Hippocampal formation (tissue), 2 donors: ENCODE data around the gene TRIM6.
"Not testable (repeated sequence)": the region's sequence is repeated elsewhere in the genome, so short reads cannot be mapped to it uniquely, and the experiment has no call there.

Experiments
- DNase-seq, 2 donors: peaks; one replicate each; lab custom pipeline; 2025; lab: John Stamatoyannopoulos, UW

The TRIM6 gene, protein sequence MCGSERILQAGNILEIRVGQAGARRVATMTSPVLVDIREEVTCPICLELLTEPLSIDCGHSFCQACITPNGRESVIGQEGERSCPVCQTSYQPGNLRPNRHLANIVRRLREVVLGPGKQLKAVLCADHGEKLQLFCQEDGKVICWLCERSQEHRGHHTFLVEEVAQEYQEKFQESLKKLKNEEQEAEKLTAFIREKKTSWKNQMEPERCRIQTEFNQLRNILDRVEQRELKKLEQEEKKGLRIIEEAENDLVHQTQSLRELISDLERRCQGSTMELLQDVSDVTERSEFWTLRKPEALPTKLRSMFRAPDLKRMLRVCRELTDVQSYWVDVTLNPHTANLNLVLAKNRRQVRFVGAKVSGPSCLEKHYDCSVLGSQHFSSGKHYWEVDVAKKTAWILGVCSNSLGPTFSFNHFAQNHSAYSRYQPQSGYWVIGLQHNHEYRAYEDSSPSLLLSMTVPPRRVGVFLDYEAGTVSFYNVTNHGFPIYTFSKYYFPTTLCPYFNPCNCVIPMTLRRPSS

DNA sequence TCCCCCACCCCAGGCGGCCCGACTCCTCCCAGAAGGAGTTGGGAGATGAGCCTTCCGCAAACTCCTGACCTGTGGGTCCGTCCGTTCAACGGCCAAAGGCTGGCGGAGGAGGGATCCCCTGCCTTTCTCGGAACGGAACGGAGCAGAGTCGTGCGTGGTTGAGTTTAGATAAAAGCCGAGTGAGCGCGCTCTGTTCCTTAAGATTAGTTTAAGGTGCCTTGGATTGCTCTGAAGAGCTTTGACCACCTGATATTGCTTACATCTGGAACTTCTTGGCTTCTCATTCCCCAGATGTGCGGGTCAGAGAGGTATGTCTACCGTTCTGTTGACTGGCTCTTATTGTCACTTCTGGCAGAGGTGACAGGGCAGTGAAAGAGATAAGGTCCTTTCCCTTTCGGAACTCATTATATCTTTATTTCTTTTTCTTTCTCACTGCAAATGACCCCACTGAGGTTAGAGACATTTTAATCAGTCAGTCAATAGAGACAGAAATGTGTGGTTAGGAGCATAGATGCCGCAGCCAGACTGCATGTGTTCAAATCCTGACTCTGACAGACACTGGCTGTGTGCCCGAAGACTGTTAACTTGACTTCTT, at the start of gene TRIM6:
Gene TRIM6 (plus strand): TSS at position 31 of the 595 bp plus-strand sequence. CDS start 261 bp downstream, at position 292.
- no peak for DNase-seq

DNA sequence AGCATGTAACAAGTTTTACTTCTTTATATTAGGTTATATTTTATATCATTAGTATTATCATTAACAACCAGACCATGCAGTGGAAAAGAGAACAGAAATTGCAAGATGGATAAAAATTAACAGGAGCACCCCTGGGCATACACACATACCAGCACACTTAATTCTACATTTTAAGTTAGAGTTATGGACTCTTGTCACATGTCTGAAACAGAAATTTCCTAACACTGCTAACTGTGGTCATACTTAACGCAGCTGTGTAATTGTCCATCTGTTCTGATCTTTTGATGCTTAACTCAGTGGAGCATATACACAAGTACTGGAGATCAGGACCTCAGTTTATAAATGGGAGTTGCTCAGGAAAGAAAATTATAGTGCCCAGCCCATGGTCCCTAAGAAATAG, 48.5 kb upstream of the TRIM6 start:
- no peak for DNase-seq

DNA sequence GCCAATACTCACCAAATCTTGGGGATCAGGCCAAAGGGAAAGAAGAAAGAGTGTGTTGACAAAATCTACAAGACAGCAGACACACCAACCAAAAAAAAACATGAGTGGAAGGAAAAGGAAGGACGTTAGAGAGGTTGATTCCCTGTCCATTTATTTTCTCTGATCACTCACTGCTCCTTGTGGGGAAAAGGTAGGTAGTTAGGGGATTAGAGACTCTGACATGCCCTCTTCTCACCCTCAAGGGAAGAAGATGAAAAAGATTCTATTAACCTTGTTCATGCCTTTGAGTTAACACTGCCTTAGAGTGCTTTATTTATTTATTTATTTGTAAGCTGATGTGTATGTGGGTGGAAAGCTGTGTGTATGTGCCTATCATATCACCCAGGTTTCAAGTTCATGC, 48.0 kb upstream of the TRIM6 start, which contains the start of gene OR52H1:
Gene OR52H1 (minus strand): TSS at position 101 of the 400 bp plus-strand sequence. CDS start 3,035 bp downstream, outside the sequence.
- no peak for DNase-seq

DNA sequence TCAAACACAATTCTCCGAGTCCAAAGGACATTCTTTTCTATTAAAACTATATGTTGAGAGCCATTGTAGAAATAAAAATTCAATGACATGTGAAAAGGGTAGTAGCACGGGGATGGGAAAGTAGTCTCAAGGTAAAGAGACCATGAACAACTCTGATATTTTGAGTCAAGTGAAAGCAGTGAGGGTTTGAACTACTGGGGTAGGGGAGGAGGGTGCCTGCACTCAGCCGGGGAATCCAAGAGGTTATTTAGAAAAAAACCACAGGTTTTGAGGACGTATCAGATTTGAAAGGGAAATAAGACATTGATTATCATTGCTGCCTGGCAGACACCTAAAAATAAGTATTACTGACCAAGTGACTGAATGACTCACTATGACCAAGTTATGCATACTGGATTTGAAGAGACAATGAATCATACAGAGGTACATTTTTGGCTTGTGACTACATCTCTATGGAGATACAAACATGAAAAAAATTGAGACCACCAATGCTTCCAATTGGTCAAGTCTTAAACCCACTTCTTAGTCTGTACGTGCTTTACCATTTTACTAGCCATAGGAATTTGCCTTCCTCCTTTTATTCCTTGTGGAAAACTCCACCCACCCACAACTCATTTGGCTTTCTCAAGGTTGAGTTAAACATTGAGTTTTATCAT, 45.9 kb upstream of the TRIM6 start:
- no peak for DNase-seq

DNA sequence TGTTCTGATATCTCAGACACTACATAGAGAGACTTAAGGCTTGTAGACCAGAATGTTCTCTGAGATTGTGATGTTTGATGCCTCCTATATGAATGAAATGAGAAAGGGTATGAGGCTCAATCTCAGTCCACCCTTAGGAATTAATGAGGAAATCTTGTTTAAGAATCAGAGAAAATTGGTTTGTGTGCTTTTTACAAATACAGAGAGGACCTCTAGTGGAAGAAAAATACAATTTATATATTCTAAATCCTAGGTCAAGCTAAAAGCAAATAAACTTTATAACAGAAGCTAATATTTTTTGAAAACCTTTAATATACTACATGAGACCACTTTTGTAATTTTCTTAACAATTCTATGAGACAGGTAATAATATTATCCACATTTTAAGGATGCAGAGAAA, 43.1 kb upstream of the TRIM6 start:
- peak in 1 of 2 donors; percentile 11 for DNase-seq

DNA sequence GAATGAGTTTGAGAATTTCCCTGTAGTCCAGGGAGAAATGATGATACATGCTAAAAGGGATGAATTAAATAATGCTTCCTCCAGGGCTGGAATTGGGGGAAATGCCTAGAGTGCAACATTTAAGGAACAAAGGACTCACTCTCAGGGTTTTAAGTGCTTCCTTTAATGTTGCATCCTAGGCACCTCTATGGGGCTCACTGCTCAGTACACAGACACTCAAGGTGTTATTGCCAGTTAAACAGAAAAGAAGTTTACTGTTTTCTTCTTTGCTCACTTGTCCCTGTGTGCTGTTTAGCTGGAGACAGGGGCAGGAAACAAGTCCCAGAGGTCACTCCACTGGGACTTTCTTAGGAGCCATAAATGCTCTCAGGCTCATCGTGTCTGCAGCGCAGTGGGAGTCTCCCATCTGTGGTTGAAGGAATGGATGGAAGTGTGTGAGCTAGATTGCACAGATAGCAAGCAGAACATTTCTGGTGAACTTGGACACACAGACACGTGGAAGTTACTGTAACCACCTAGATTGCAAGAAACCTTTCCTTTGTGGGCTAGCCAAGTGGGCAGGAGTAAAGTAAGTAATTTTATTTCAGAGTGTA, 39.7 kb upstream of the TRIM6 start:
- DNase-seq, result no peak

DNA sequence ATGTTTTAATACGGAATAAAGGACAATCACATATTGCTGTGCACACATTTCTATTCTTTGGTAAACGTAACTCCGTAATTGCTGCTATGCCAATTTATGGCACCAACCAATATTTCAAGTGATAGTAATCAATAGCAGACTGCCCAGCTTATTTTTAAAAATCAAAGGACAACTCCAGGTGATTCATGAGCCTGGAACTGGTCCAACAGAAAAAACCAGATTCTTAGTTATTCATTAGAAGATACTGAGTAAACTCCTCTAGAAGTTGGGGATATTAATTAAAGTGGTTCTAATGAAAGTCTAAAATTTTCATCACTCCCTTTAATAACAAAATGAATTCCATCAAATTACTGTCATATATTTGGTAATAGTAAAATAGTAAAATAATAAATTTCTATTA, 38.7 kb upstream of the TRIM6 start:
- no peak for DNase-seq

DNA sequence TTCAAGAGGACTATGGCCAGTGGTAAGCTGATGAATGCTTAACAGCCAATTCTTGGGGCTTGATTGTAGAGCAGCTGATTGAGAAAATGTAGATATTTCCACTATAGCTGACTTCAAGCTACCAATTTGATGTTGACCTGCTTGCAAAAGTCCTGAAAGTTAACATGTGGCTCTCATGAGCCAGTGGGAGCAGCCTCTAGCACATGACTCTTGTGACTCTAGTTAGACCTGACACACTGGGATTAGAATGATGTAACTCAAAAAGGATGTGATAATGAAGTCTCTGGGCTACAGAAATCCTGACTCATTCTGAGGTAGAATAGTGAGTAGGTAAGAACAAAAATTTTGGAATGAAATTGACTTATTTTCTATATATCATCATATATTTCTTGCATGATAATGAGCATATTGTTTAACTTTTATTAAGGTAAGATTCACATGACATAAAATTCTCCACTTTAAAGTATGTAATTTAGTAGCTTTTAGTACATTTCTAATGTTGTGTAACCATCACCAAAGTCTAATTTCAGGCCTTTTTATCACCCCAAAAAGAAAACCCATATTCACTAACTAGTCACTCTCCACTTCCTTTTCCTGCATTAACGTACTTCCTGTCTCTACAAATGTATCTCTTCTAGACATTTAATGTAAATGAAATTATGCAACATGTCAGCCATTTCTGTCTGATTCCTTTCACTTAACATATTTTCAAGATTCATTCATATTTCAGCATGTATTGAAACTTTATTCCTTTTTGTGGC, 32.0 kb upstream of the TRIM6 start:
- no peak for DNase-seq

DNA sequence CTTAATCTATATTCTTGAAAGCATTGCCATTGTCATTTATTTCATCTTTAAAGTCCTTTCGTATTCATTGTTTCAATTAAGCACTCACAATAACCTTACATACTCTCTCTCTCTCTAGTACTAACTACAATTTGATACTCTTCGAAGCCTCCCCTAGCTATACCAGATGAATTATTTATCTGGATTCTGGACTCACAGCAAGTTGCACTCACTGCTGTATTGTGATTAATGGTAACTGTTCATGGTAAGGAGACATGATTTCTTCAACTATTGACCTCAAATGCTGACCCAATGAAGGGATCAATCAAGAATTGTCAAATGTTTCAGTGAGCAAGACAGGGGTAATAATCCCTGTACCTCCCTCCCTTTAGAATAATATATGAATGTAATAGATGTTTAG, 21.8 kb upstream of the TRIM6 start:
- DNase-seq, result no peak

DNA sequence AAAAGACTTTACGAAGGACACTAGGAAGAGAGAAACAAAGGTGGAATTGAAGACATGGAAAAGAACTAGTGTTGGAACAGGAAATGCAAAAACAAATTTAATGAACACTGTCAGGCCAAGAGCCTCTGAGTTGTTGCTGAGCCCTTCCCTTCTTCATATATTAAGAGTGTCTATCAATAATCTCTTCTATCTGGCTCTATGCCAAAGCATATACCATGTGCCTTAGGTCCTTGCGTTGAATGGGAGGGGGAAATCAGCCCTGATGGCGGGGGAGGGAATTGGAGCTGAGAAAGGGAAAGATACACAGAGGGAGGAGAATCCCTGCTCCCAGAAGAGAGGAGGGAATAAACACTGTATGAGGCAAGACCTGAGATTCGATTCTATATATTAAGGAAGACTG, 21.3 kb upstream of the TRIM6 start:
- no peak for DNase-seq

DNA sequence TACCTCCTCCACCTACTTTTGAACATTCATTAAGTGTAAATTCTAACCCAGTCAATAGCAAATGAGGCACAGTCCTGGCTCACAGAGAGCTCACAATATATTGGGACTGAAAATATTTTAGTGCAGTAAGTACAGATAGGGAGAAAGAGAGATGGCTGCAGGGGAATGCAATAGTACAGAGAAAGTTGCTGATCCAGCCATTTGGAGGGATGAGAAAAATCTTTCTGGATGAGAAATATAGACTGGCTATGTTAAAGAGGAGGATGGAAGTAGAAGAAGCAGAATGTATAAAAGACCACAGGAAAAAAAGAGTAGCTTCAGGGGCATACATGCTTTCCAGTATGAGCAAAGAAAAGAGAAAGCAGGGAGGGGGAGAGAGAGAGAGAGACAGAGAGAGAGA, 19.3 kb upstream of the TRIM6 start:
- no peak for DNase-seq

DNA sequence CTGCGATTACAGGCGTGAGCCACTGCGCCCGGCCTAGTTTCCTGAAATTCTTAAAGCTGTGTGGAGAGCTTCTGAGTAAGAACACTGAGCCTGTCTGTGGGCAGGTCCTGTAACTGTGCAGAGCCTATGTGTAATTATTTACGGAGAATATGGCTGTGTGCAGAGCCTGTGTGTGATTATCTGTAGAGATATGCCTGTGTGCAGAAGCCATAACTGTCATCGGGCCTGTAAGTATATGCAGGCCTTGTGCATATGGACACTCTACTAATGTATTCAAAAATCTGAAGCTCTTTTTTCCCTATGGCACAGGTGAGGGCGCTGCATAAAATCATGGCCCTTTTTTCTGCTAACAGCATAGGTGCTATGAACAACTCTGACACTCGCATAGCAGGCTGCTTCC, 15.9 kb upstream of the TRIM6 start, which contains the start of gene OR52B6:
Gene OR52B6 (plus strand): TSS at position 301 of the 400 bp plus-strand sequence. CDS start 0 bp downstream, at position 301.
- DNase-seq, result no peak

DNA sequence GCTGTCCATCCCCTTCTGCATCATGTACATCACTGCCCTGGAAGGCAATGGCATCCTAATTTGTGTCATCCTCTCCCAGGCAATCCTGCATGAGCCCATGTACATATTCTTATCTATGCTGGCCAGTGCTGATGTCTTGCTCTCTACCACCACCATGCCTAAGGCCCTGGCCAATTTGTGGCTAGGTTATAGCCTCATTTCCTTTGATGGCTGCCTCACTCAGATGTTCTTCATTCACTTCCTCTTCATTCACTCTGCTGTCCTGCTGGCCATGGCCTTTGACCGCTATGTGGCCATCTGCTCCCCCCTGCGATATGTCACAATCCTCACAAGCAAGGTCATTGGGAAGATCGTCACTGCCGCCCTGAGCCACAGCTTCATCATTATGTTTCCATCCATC, 15.4 kb upstream of the TRIM6 start:
- no peak for DNase-seq

DNA sequence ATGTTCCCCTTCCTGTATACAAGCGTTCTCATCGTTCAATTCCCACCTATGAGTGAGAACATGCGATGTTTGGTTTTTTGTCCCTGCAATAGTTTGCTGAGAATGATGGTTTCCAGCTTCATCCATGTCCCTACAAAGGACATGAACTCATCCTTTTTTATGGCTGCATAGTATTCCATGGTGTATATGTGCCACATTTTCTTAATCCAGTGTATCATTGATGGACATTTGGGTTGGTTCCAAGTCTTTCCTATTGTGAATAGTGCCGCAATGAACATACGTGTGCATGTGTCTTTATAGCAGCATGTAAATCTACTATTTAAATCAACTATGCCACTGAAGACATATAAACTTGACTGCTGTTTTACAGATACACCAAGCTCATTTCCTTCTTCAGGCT, 12.0 kb upstream of the TRIM6 start:
- not testable (repeated sequence) for DNase-seq

DNA sequence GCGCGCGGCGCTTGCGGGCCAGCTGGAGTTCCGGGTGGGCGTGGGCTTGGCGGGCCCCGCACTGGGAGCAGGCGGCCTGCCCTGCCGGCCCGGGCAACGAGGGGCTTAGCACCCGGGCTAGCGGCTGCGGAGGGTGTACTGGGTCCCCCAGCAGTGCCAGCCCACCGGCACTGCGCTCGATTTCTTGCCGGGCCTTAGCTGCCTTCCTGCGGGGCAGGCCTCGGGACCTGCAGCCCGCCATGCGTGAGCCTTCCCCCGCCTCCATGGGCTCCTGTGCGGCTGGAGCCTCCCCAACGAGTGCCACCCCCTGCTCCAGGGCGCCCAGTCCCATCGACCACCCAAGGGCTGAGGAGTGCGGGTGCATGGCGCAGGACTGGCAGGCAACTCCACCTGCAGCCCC, 6.5 kb upstream of the TRIM6 start:
- DNase-seq, result not testable (repeated sequence)

DNA sequence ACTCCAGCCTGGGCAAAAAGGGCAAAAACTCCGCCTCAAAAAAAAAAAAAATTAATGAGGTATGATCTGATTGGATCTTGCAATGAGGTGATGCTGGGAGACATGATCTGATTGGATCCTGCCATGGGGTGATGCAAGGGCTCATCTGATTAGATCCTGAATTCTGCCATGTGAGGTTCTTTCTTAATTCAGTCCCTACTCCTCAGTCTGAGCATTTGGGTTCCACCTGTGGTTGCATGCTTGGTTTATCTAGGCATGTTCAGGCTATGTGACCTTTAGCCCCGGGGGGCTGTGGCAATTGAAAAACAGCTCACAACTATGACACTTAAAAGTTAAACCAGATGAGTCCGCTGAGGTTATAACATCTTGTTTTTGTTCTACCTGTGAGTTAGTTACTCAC, 4.8 kb upstream of the TRIM6 start:
- DNase-seq, result no peak

DNA sequence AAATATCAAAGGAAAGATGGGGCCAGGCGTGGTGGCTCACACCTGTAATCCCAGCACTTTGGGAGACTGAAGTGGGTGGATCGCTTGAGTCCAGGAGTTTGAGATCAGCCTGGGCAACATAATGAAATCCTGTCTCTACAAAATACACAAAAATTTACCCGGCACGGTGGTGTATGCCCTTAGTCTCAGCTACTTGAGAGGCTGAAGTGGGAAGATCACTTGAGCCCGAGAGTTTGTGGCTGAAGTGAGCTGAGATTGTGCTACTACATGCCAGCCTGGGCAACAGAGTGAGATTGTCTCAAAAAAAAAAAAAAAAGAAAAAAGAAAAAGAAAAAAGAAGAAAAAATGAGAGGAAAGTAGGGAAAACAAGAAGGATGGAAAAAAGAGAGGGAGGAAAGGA, 3.8 kb upstream of the TRIM6 start:
- no peak for DNase-seq

DNA sequence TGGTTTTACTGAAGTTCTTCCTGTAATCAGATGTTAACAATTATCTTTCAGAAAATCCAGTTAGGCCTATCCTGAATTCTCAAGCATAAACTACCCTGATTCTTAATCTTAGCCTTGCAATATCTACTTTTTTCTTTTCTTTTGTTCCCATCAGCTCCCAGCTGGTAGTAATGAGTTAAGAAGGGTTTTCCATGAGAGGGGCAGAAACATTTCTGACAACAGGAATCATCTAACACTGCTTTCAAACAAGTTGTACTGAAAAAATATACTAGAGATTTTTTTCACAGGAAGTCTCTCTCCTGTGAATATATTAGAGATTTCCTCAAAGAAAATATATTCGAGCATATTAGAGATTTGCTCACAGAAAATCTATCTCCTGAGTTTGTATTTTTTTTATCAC, 3.3 kb upstream of the TRIM6 start:
- DNase-seq, result no peak

DNA sequence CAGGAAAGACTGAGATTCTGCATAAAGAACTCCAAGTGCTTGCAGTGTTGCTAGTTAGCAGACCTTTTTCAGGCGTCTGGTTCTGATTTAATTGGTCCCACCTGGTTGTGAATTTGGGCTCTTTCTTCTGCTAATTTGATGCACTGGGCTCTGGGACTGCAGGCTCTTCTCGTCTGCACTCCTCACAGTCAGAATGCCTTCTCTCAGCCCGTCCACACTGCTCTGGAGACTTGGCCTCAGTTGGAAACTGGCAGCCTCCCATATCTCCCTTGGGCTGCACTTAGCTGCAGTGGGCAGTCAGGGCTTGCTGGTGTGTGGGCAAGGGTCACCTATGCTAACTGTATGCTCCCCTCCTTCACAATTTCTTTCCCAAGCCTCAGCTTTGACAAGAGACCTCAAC, 1.5 kb downstream of the TRIM6 start:
- DNase-seq, result no peak

DNA sequence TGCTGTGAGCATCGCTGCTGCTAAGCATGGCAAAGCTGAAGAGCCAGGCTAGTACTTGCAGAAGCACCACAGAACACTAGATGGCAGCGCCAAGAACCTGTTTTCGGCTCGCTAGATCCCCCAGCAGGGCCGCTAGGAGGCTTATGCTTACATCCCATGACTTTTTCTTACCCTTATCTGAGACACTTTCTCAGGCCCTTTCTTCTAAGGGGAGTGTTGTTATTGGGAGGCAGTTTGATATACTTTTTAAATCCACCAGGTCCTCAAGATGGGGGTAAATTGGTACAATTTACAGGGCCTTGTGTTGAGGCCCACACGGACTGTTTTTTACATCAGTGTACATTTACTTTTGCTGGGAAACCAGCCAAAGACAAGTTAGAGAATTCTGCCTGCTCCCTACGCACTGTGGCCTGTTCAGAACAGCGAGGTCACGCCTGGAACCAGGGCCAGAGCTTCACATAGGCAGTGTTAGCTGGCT, 4.0 kb downstream of the TRIM6 start:
- DNase-seq, result peak in 1 of 2 donors; percentile 6

DNA sequence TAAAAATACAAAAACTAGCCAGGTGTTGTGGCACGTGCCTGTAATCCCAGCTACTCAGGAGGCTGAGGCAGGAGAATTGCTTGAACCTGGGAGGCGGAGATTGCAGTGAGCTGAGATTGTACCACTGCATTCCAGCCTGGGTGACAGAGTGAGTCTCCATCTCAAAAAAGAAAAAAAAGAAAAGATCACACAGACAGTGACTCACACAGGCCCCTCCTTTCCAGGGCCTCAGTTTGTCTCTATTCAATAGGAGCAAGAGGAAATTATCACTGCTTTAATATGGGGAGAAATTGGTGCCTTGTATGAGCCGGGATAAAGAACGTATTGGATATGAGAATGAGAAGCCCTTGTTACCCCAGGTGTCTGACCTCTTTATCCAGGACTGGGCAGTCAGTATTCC, 6.4 kb downstream of the TRIM6 start:
- not testable (repeated sequence) for DNase-seq
